GM12892 (cell line): ENCODE data around the gene AHRR.
"Not testable (repeated sequence)": the region's sequence is repeated elsewhere in the genome, so short reads cannot be mapped to it uniquely, and the experiment has no call there.

Experiments used
- DNase-seq: peaks from one replicate; pipeline ENCODE4 v3.0.0; 2011; ENCODE audit not compliant: insufficient read length
- FAIRE-seq: peaks from 2 replicates; lab custom pipeline; 2011; peaks lifted over from hg19 to GRCh38; lab: Jason Lieb, UNC
- POLR2A ChIP-seq: IDR thresholded peaks from 2 replicates; pipeline ENCODE4 v1.6.1; 2011; ENCODE audit warnings: low read depth, low read length, control low read depth
- POLR2AphosphoS5 ChIP-seq: IDR thresholded peaks from 2 replicates; pipeline ENCODE4 v1.6.1; 2011; ENCODE audit warnings: low read depth, low read length, control low read depth
- TAF1 ChIP-seq: IDR thresholded peaks from 2 replicates; pipeline ENCODE4 v1.6.1; 2011; ENCODE audit warnings: low read depth, mild to moderate bottlenecking, control low read depth, low read length, borderline replicate concordance

AHRR gene

DNA sequence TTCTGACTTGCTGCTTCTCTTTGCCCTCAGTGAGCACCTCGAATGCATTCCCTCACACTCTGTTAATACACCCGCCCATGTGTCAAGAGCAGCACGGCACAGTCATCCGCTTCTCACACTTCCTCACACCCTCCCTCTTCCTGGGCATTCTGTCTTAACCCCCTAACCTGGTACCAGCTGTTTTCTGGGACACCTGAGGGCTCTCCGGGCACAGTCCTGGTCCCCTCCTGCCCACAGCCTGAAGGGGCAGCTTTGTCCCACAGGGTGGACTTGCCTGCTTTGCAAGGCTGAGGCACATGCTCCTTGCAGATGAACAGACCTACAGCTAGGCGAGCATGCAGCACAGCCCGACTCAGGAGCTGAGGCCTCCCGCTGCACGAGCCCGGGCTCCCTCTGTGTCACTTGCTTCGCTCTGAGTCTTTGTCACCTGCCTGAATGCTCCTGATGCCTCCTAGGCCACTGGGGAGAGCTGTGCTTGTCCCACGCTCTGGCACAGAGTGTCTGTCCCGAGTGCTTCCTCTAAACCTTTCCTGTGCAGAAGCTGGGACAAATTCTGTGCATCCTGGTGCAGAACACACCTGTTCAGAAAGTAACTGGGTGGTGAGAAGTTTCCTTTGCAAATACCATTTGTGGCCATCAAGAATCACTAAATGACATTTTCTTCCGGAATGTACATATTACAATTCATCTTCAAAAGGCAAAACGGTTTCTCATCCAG is 47.8 kb downstream of the AHRR start:
- DNase-seq (no peak), FAIRE-seq (no peak)
- TF ChIP-seq POLR2AphosphoS5 (peak; percentile 67; the same call in 1 of the 2 replicates), TAF1 (0 out of 2 replicates have a peak, but pooled peaks have one; percentile 8), POLR2A (peak; percentile 52)

DNA sequence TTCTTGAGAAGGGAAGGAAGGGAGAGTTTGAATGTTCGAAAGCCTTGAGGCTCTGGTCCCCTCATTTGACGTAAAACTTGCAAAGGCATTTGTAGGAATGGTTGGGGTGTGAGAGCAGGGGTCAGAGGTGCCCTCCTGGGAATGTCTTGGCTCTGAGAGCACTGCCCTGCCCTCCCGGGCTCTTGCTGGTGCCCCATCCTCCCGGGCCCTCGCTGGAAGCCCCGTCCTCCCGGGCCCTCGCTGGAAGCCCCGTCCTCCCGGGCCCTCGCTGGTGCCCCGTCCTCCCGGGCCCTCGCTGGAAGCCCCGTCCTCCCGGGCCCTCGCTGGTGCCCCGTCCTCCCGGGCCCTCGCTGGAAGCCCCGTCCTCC is 48.3 kb downstream of the AHRR start:
- not testable (repeated sequence) for FAIRE-seq

DNA sequence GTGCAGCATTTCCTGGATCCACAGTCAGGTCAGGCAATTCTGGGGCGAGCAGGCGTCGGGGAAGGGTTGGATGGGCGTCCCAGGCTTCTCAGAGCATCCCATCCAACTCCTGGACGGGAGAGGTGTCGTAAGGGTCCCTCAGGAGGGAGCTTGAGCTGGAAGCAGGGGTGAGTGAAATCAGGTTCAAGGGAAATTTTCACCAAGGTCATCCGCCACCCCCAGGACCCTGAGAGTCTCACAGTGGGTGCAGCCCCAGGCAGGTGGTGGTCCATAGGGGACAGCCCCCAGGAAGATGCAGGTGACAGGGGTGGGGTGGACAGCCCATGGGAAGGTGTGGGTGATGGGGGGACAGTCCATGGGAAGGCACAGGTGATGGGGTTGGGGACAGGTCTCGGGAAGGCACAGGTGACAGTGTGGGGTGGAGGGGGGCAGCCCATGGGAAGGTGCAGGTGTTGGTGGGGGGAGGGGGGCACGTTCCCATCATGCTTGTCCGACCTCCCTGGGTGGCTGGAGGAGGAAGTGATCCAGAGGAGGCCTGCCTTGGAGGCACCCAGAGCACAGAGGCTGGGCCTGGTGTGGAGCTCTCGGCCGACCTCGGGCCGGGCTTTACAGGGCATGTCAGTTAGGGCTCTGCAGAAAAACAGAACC is 48.9 kb downstream of the AHRR start:
- DNase-seq: no peak
- no peak for FAIRE-seq

More for the DNA sequence above, 48.3 kb downstream of the AHRR start:
- DNase-seq: not testable (repeated sequence)

DNA sequence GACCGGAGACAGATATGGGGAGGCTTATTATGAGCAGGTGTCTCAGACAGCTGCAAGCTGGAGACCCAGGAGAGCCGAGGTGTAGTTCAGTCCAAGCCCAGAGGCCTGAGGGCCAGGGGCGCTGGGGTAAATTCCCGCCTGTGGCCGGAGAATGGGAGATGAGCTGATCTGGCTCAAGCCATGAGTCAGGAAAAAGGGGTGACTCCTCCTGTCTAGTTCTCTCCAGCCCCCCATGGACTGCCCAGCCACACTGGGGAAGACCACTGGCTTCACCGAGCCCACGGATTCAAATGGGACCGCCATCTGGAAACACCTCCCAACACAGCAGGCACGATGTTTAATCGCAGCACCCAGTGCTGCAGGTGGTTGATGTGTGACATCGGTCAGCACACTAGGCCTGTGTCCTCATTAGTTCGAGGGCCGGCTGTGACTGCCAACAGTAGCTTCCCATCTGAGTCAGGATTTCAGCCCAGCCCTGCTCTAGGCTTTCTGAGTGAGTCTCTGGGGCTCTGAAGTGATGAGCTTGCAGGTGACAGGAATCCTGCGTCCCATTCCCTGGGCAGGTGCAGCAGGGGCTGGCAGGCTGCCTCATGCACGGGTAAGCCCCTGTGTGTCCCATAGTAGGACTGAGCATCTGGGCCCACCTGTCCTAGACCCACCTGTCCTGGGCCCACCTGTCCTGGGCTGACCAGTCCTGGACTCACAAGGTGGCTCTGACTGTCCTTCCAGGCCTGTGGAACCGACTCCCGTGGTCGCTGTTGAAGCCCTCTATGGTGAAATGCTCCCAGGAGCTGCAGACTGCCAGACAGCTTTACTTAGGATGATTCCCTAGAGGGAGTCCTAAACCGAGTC is 49.7 kb downstream of the AHRR start:
- DNase-seq (no peak), FAIRE-seq (no peak)
- no peak for TF ChIP-seq POLR2A
- TF ChIP-seq POLR2AphosphoS5: no peak; the same call in 1 of the 2 replicates
- no peak for TF ChIP-seq TAF1

More for the DNA sequence above, 48.9 kb downstream of the AHRR start:
- TF ChIP-seq POLR2A (no peak), TAF1 (no peak), POLR2AphosphoS5 (no peak)

DNA sequence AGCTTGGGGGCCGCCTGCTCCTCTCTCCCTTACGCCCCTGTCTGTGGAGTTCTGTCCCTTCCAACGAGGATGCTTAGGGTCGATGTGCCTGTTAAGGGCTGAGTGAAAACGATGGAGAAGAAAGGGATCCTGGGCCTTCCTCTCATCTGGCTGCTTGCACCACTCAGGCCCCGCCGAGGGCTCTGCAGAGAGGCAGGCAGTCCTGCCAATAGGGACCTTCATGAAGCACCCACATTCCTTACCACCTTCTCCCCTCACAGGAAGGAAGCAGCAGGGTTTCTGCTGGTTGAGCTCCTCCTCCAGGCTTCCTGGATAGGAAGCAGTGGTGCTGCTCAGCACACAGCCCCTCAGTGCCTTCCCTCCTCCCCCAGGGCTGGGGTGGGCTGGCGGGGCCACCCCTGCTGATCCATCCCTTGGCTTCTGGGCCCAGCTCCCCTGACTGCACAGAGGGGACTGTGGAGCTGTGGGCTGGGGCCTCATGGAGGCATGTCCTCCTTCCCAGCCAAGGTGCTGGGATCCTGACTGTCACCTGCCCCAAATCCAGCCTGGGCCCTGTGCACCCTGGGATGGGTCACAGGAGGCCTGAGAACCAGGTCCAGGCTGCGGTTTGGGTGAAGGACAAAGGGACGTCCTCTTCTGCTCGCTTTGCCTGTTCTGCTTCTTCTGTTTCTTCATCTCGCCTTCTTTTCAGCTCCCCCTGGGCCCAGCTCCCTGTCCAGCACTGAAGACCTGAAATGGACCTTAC is 50.5 kb downstream of the AHRR start:
- DNase-seq: no peak
- no peak for TF ChIP-seq TAF1
- no peak for TF ChIP-seq POLR2A
- no peak; the same call in 1 of the 2 replicates for TF ChIP-seq POLR2AphosphoS5
- FAIRE-seq: no peak

DNA sequence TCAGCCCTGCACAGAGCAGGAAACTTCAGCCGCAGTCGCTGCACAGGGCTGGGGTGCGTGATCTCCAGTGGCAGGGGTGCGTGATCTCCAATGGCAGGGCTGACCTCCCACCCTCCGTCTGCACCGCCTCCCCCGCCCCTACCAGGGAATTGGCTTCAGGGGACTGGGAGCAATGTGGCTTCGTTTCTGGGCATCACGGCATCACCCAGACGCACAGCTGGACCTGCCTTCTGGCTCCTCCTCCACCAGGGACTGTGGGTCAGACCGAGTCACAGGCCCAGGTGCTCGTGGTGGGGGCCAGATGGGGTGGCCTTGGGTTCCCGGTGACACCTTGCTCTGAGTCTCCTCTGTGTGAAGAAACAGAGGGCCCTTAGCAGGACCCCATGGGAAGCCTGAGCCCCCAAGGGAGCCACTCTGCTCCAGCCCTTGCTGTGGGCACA is 51.1 kb downstream of the AHRR start:
- FAIRE-seq: no peak
- TF ChIP-seq POLR2A: no peak
- no peak for TF ChIP-seq POLR2AphosphoS5
- TF ChIP-seq TAF1: no peak
- no peak for DNase-seq

DNA sequence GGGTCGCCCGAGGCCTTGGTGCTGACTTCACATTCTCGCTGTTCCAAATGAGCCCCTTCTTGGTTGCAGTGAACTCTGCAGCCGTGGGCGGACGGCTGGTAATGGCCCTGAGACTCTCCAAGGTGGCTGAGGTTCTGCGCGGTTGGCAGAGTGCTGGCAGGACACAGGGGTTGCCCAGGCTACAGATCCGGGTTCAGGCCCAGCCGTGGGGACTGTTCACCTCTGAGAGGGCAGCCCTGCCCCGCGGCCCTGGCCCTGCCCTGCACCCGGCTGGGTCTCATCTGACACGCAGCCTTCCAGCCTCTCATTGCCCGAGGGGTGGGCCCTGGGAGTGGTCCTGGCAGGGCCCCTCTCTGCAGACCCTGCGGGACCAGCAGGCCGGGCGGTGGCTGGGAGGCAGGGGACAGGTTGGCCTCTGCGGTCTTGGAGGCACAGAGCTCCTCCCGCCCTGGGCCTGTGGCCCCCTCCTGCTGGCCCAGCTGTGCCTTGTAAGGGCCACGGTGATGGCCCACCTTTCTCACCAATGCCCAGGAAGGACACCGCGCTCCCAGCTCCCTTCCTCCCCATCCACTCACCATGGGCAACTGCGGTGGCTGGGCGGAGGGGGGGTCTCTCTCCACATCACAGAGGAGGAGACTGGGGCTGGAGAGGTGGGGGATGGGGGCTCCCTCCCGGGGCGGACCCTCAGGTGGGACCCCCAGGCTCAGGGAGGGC is 51.6 kb downstream of the AHRR start:
- DNase-seq (no peak), FAIRE-seq (peak; percentile 88)
- peak; percentile 37; the same call in 1 of the 2 replicates for TF ChIP-seq POLR2AphosphoS5
- TF ChIP-seq POLR2A: no peak

DNA sequence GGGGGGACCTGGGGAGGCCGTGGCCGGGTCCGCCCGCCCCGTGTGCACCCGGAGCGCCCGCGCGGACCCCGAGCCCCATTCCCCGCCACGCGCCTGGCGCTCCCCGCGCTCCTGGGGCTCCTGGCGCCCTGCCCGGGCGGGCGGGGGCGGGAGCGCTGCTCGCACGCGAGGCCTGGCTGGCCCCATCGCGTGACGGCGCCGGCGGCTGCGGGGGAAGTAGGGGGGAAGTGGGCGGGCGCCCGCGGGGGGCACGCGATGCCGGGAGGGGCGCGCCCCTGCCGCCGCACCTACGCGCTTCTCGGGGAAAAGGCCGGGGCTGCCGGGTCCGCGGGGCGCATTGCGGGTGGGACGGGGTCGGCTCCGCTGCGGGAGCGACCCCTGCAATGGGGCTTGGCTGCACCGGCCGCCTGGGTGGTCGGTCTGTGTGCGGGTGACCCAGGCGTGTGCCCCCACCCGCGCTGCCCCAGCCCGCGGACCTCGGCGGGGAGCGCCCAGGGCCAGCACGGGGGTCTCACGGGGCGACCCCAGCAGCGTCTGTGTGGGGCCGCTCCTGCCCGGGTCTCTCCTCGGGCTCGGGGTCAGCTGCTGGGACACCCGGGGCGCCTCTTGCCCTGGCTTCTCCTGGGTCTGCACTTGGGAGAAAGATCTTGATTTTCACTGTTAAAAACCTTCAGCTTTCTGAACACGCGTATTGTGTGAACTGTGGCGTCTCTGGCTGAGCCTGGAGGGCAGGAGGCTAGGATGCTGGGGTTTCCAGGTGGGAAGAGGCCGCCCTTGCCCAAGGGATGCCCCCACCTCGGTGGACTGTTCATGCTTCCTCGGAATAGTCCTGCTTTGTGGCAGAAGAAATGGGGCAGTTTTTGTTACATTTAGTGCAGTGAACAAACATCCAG is 52.4 kb downstream of the AHRR start:
- peak; percentile 48 for FAIRE-seq
- TF ChIP-seq POLR2A (peak; percentile 57), POLR2AphosphoS5 (peak; percentile 27; the same call in 1 of the 2 replicates), TAF1 (no peak)
- DNase-seq: peak; percentile 87

DNA sequence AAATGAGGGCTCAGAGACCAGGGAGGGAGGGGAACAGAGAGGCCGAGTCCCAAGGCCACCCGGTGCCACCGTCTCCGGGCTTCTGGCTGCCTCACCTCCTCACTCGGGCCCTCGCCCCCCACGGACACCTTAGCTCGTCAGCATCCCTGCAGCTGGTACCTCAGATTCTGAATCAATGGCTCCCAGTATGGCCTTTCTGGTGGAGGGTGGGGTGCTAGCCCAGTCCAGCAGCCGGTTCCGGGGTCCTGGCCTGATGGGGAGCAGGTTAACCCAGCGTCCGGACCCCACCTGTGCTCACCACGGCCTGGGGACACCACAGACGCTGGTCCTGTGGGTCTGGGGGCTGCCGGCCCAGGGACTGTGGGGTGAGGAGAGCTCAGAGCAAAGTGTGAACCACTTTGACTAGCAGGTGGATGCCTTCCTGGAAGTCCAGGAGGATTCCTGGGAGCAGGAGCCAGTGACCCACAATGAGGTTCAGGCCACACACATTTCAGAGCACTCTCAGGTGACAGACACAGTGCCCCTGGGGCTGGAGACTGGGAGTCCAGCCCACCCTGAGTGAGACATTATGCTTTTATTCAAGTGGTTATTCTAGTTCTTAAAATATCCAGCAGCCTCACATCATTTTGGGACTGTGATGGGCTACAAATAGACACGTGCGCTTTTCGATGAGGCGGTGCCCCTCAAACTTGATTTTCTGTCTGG is 53.3 kb downstream of the AHRR start:
- FAIRE-seq (no peak), DNase-seq (no peak)
- TF ChIP-seq POLR2AphosphoS5 (no peak), TAF1 (no peak), POLR2A (no peak)
